ENCODE measurements around the gene PDE8B. TPM values are rescaled to one million over a fixed set of nuclear protein-coding genes. Genes with fewer than 3 reads are reported as not detected.
A peak's percentile ranks its signal among the peaks of the same experiment; 100 is the strongest.

The PDE8B gene
- total RNA-seq, 6 donors from 2014 or later, result 5.8 to 21.9 (median 9.7) TPM

DNA sequence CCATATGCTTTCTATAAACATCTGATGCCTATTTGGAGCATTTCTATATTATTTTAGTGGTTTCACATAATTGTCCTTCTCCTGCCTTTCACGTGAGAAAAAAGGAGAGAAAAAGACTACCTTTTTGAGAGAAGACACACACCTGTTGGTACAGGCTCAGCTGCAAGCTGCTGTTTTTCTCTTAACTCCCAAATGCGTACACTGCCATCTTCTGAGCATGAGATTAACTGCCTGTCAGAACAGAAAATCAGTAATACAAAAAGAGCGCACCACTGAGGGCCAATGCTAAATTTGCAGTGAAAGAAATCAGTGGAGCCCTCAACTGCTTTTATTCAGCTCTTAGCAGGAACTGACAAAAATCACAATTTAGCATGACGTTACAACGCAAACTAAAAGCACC lies 226.7 kb downstream of the PDE8B start:
- ATAC-seq (ENCODE audit: low FRiP score in 2 of 2), result no peak
- Histone ChIP-seq H3K36me3 (peaks cover 0 to 81% (median 21%) of the 10 kb centered on the region in 4 donors), H3K4me3 (no peak overlapping the region), H3K27ac (no peak overlapping the region), H3K4me1 (no peaks in the 10 kb centered on the region), H3K27me3 (no peaks in the 10 kb centered on the region), H3K9me3 (no peaks in the 10 kb centered on the region)
- DNase-seq, result no peak
- WGBS, 2 donors, result 88 to 89% methylated on average over 5 of the region's 5 CpGs
- TF ChIP-seq EP300 (IDR thresholded peaks at IDR 0.05) (no peak), CTCF (IDR thresholded peaks at IDR 0.05) (peak in 1 of 6 experiments; percentile 16)

- no peak for TF ChIP-seq EP300 (IDR thresholded peaks at IDR 0.05)
- TF ChIP-seq POLR2A (IDR thresholded peaks at IDR 0.05), result no peak
- no peak for TF ChIP-seq POLR2AphosphoS5 (IDR thresholded peaks at IDR 0.05)
- no peak for TF ChIP-seq CTCF (IDR thresholded peaks at IDR 0.05)
- DNase-seq (no peak), ATAC-seq (ENCODE audit: low FRiP score in 2 of 2) (no peak)
- Histone ChIP-seq H3K27ac (no peak overlapping the region), H3K9me3 (no peaks in the 10 kb centered on the region), H3K4me3 (no peak overlapping the region), H3K27me3 (no peaks in the 10 kb centered on the region), H3K36me3 (peaks cover 0 to 75% (median 18%) of the 10 kb centered on the region in 4 donors), H3K4me1 (no peaks in the 10 kb centered on the region)
- 65 to 78% methylated on average over 3 of the region's 3 CpGs for WGBS, 2 donors
These were observed 227.6 kb downstream of the PDE8B start for GRCh38 chr5:77438071-77438470.

GRCh38 chr5:77443670-77444069 lies 233.2 kb downstream of the PDE8B start:
- Histone ChIP-seq H3K4me1 (no peaks in the 10 kb centered on the region), H3K27ac (no peak overlapping the region), H3K36me3 (peaks cover 0 to 47% (median 18%) of the 10 kb centered on the region in 4 donors), H3K4me3 (no peak overlapping the region), H3K27me3 (no peaks in the 10 kb centered on the region), H3K9me3 (peaks cover 0 to 3% (median 0%) of the 10 kb centered on the region in 4 donors)
- DNase-seq, result no peak
- ATAC-seq (ENCODE audit: low FRiP score in 2 of 2), result no peak
- TF ChIP-seq POLR2A (IDR thresholded peaks at IDR 0.05), result no peak
- TF ChIP-seq POLR2AphosphoS5 (IDR thresholded peaks at IDR 0.05), result no peak
- no peak for TF ChIP-seq EP300 (IDR thresholded peaks at IDR 0.05)
- TF ChIP-seq CTCF (IDR thresholded peaks at IDR 0.05), result no peak
- WGBS, 2 donors, result 79 to 81% methylated on average over 1 of the region's 1 CpG

DNA sequence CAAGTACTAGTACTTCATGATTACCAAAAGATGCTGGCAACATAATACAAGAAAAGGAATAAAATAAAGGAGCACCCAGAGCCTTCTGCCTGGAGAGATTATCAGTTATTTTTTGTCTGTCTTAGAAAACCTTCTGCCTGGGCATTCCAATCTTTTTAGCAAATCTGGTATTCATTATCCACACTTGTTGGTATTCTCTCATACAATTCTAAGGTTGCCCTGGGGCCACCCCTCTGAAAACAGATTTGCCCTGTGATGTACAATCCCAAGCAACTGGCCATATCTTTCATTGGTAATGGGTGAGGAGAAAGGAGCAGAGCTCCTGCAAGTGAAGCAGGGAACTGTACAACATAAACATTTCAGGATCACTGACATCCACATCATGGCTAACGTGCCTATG lies 233.9 kb downstream of the PDE8B start:
- H3K27ac ChIP-seq, result no peak overlapping the region
- H3K9me3 ChIP-seq, result peaks cover 0 to 3% (median 0%) of the 10 kb centered on the region in 4 donors
- no peak for ATAC-seq (ENCODE audit: low FRiP score in 2 of 2)
- no peak overlapping the region for H3K4me3 ChIP-seq
- 94 to 100% methylated on average over 1 of the region's 1 CpG for WGBS, 2 donors
- H3K27me3 ChIP-seq, result no peaks in the 10 kb centered on the region
- DNase-seq, result no peak
- TF ChIP-seq EP300 (IDR thresholded peaks at IDR 0.05), result no peak
- TF ChIP-seq POLR2AphosphoS5 (IDR thresholded peaks at IDR 0.05), result no peak
- no peak for TF ChIP-seq CTCF (IDR thresholded peaks at IDR 0.05)
- TF ChIP-seq POLR2A (IDR thresholded peaks at IDR 0.05), result no peak
- H3K36me3 ChIP-seq, result peaks cover 0 to 54% (median 18%) of the 10 kb centered on the region in 4 donors
- no peaks in the 10 kb centered on the region for H3K4me1 ChIP-seq

DNA sequence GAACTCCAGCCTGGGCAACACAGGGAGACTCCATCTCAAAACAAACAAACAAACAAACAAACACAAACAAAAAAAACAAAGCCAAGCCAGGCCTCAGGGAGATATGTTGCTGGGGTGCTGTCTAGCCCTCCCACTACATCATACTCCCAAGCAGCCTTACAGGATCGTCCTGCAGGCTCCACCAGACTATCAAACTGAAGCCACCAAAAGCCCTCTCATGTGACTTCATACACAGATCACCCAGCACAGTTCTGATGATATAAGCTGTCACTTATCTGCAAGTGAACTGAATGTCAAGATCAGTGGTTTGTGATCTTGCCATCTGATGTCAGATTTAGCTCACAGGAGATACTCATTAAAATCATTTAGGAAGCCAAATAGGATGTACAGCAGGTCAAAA lies 238.4 kb downstream of the PDE8B start:
- H3K9me3 ChIP-seq, result peaks cover 0 to 3% (median 0%) of the 10 kb centered on the region in 4 donors
- H3K36me3 ChIP-seq, result peaks cover 0 to 41% (median 14%) of the 10 kb centered on the region in 4 donors
- ATAC-seq (ENCODE audit: low FRiP score in 2 of 2), result no peak
- WGBS, 2 donors, result 90 to 94% methylated on average over 1 of the region's 1 CpG
- no peaks in the 10 kb centered on the region for H3K27me3 ChIP-seq
- DNase-seq, result no peak
- H3K4me1 ChIP-seq, result no peaks in the 10 kb centered on the region
- TF ChIP-seq POLR2AphosphoS5 (IDR thresholded peaks at IDR 0.05), result no peak
- H3K4me3 ChIP-seq, result no peak overlapping the region
- H3K27ac ChIP-seq, result no peak overlapping the region
